ENCODE measurements around the gene PTPRD.

The PTPRD gene

DNA sequence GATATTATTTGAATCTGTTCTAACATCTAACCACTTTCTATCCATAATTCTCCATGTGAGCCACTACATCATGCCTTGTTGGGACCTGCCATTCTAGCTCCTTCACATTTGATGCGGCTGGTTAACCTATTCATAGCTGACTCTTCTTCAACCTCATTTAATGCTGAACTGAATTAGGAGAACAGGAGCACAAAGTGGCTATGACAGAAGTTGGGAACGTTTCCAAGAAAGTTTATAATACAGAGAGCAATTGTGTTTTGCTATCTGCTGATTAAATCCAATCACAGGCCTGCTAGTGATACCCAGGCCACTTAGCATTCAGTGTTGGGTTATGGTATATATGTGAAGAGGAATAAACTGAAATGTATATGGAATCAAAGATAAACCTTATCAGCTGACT lies 440.3 kb downstream of the PTPRD start:
- no peak for DNase-seq (ENCODE audit: low spot score)

DNA sequence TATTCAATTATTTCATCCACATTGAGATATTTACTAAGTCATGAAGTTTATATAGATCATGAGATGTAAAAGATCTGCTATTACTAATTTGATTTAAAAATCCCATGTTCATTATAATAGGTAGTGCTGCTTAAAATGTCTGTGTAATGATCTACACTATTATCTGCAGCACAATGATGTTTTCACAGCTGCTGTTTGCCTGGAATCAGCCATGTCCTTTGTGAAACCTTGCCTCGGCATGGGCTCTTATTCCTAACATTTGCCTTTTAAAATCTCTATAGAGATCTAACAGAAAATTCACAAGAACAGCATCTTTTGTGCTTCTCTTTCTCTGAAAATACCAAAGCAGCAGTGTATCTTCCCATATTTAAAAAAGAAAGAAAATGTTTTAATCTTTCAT lies 444.6 kb downstream of the PTPRD start:
- DNase-seq (ENCODE audit: low spot score): no peak

DNA sequence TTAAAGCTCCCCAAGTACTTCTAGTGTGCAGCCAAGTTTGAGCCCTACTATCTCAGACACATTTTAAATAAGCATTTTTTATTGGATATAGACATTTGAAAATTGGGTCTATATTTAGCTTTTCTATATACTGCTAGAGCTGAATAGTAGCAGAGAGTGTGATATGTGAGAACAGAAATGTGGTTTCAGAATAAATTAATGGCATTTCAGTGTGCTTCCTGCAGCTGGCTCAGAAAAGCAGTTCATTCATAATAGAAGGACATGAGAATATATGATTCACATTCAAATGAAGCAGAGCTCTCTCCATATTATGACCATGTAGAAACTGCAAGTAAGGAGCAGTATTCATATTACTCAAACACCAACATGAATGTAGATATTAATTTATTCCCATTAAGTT lies 464.0 kb downstream of the PTPRD start:
- DNase-seq (ENCODE audit: low spot score): no peak

DNA sequence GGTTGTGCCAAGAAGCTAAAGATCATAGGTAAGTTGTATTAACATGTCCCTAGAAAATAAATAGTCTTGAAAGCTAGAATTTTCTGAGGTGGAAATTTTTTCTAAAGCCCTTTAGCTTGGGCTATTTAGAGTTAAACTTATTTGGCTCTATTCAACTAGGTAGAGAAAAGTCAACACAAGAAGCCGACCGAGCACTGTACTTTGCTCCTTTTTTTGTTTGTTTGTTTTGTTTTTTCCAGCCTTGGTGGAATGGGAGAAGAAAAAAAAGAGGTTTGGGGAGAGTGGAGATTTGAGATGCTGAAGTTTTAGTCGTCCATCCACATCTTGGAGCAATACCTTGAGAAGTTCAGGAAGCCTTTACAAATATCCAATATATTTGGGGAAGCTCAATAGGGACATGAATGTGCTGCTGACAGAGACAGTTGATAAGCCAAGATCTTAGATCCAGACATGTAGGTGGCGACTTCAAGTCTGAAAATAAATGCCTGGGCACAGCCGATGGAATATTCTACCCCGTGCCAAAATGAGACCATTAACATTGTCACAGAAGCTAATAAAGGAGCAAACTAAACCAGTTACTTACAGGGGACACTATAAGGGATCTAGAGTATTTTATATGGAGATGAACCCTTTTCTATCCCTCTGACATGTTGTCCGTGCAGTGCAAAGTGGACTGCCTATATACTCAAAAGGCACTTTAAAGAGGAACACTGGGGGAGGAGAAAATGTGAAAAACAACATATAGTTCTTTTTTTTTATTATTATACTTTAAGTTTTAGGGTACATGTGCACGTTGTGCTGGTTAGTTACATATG lies 466.1 kb downstream of the PTPRD start:
- DNase-seq (ENCODE audit: low spot score): no peak

DNA sequence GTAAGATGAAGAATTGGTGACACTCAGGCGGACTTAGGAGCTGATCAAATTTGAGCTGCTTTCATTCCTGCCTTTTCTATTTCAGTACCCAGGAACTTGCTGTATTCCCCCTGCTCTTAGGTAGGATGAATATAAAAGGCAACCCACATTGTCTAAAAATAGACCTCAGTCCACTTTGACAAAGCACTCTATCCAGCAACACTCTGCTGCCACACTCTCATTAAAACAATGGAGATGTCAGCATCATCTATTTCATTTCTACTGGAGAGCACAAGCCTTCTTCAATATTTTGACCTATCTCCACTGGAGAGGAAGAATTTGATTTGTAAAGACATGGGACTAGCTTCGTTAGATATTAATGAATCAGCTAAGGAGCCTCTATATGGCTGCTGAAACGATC lies 468.4 kb downstream of the PTPRD start:
- no peak for DNase-seq (ENCODE audit: low spot score)

DNA sequence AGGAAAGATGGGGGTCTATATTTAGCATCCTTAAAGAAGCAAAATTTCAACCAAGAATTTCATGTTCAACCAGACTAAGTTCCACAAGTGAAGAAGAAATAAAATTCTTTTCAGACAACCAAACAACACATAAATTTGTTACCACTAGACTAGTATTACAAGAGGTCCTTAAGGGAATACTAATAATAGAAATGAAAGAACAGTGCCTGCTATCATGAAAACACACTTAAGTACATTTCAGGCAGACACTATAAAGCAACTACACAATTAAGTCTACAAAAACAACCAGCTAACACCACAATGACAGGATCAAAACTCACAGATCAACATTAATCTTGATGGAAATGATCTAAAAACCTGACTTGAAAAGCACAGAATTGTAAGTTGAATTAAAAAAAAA lies 477.2 kb downstream of the PTPRD start:
- no peak for DNase-seq (ENCODE audit: low spot score)

DNA sequence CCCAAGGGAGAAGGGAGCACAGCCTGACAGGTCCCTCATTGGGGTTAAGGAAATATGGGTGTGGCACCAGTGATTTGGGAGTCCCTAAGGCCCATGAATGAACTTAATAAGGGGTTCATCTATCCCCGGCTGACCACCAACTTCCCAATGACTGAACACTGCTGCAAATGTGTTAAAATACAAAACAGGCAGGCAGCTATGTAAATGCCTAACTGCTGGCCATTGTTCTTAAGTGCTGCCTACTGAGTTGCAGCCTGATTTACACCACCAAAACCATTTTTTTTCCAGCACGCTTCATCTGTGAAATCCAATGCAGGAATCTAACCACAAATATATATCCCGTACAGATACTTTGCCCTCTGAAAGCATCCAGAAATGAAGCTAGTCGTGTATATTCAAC lies 478.5 kb downstream of the PTPRD start:
- no peak for DNase-seq (ENCODE audit: low spot score)

DNA sequence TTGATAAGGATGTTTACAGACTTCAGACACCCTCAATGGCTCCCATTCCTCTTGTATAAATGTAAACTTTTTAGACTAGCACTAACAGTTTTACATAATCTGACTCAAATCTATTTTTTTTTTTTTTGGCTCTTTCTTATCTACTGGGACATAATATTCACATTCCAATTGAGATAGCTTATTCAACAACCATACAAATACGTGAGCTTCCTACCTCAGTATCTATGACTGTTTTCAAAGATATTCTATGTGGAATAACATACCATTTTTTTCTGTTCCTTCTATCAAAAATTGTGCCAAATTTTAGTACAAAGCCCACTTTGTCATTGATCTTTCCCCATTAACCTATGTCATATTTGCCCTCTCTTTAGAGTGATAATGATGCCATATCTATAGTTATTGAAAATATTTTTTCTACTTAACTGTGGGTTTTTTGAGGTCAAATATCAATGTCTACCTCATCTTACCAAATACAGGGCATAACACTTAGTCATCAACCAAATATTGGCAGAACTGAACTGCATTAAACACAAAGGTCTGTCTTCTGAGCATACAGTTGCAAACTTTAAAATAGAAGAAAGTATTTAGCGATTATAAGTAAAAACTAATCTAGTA lies 482.6 kb downstream of the PTPRD start:
- DNase-seq (ENCODE audit: low spot score): no peak

DNA sequence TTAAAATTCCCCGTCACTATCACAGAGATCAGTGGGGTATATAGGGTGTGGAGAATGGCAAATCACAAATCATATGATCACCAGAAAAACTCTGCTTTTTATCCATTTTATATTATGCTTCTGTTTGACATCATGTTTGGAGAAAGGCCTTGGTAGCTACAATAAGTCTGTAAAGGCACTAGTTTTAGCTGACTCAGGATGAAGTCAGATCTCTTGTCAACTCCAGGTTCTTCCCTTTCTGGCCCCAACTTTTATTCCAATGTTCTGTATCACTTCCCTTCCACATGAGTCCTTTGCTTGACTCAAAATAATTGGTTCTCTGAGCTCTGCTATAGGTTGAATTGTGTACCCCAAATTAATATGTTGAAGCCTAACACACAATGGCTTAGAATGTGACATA lies 484.9 kb downstream of the PTPRD start:
- no peak for DNase-seq (ENCODE audit: low spot score)

DNA sequence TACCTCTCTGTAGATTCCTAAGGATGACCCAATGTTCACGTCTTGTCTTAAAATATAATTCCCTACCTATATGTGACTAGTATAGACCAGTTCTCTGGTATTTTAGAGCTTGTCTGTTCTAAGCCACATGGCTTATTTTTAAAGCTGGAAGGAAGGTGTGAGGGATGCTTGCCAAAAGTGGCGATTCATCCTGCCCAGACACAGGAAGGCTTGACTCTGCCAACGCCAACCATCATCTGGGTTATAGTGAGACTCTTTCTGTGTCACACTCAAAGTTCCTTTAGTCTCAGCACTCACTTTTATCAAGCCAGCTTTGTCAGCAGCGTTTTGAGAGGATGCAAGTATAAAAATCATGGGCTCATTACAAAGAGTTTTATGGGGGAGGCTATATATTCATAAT lies 500.0 kb downstream of the PTPRD start:
- no peak for DNase-seq (ENCODE audit: low spot score)

DNA sequence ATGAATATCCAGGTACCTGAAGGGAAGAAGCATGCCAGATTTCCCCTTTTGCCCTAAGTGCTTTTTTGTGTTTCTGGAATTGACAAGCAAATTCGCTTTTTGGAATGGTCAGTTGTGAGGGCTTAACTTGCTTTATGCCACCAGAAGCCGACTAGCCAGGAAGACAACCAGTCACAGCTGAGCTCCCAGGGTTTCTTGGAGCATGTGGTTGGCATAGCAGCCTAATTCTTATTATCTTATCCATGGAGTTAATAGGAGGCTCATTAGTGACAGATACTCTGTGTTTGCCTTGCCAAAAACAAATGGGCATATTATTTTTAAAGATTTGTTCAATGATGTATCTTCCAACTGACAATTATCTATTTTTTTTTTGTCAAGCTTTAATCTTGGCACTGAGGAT lies 500.7 kb downstream of the PTPRD start:
- DNase-seq (ENCODE audit: low spot score): peak; percentile 4

DNA sequence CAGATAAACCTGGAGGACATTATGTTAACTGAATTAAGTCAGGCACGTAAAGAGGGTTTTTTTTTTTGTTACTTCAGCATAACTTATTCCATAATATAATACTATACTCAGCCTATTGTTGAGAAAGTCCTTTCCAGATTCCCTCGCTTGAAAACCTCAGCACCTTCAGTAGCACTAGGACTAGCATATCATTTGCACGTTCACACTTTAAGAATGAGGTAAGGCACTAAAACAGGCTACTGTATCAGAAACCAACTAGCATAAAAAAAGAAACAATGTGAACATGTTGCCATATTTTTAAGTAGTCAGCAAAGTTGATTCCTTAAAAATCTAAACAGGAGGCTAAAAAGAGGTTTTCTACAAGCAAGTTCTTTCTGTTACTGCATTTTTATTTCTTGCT lies 504.0 kb downstream of the PTPRD start:
- no peak for DNase-seq (ENCODE audit: low spot score)

DNA sequence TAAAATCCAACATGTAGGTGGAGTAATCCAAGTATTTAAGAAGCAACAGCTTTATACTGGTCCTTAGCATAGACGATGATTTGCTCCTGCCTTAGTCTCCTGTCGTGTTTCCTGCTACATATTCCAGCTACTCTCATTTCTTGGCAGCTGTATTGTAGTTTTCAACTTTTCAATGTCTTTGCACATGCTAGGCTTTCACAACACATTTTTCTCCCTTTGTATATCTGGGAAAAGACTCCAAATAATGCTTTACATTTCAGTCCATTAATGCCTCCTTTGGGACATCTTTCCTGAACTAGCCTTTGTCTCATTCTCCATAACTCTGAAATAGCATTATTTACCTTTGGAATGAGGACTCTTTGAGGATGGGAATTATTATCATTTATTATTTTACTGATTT lies 508.0 kb downstream of the PTPRD start:
- DNase-seq (ENCODE audit: low spot score): no peak

DNA sequence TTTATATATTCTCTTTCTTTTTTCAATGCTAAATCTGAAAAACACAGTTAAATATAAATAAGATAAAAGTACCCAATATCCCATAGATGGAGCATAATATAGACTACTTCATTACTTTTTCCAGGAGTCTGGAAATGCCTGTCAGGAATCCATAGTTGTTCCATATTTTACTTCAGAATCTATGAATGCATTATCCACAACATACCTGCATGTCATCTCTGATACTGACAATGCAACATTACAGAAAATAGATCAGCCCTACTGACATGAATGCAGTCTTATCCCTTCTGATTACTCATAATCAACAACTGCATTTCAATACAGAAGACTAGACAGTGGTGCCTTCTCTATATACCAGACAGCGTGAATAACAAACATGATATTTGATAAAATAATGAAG lies 517.6 kb downstream of the PTPRD start:
- DNase-seq (ENCODE audit: low spot score): no peak

DNA sequence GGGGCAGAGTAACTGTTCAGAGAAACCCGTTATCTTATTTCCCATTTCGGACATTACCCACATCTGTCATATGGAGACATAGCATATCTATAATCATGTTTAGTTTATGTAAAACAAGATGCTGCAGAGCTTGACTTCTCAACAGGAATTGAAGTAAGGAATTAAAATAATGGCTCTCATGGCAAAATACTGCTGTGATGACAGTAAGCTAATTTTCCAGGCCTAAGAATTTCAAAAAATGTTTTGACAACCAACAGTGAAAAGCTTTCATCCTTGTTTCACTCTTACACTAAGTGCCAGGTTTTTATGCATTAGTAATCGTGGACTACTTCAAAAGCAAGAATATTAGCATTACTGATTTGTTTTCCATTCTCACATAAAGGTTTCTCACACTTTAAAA lies 518.2 kb downstream of the PTPRD start:
- DNase-seq (ENCODE audit: low spot score): no peak

DNA sequence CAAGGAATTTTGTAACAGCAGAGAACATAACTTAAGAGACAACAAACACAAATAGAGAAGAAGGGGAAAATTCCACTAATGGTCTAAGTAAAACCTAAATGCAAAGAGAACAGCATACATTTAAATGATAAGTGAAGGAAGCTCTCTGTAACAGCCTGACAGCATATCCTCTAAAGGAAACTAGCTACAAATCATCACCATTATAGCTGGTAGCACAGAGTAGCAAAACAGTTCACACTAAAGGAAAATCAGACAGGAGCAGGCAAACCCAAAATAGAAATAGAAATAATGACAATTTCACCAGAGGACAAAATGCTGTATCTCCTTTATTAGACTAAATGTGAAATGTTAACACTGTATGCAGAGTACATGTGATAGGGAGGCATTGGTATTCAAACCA lies 532.8 kb downstream of the PTPRD start:
- no peak for DNase-seq (ENCODE audit: low spot score)

DNA sequence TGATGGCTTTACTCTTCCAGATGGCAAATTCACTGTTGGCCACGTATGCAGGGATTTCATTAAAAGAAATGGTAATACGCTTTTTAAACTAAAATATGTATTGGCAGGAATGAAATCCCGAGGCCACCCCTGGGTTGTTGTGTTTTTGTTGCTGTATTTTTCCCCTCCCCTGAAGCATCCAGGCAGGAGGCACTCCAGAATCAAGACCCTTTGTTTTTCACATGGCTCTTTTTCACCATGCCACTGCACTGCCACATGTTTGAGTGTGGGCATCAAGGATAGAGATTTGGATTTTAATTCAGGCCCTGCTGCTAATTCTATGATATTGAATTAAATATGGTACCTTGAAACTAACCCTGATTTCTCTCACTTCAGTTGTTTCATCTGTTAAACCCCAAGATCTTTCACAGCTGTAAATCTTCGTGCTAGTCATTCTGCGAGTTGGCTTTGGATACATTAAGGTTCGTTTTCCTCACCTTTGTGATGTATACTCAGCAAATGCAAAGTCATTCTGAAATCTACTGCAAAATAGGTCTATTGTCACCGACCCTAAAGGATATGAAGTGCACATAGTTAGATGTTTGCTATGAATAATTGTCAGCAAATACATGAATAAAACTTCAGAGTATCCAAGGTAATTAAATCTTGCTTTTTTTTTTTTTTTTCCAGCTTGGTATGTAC lies 533.4 kb downstream of the PTPRD start:
- no peak for DNase-seq (ENCODE audit: low spot score)

DNA sequence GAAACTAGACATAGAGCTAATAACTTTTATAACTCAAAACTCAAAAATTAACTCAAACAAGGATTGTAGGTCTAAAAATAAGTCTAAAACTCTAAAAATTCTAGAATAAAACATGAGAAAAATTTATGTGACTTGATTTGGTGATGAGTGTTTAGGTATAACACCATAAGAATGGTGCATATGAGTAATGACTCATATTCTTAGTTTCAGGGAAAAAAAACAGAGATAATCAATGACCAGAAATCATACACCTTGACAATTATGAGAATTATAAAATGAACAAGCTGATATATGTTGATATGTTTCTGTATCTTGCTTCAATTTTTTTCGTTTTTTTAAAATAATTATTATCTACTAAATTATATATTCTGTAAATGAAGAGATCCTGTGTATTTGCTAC lies 541.2 kb downstream of the PTPRD start:
- DNase-seq (ENCODE audit: low spot score): no peak

DNA sequence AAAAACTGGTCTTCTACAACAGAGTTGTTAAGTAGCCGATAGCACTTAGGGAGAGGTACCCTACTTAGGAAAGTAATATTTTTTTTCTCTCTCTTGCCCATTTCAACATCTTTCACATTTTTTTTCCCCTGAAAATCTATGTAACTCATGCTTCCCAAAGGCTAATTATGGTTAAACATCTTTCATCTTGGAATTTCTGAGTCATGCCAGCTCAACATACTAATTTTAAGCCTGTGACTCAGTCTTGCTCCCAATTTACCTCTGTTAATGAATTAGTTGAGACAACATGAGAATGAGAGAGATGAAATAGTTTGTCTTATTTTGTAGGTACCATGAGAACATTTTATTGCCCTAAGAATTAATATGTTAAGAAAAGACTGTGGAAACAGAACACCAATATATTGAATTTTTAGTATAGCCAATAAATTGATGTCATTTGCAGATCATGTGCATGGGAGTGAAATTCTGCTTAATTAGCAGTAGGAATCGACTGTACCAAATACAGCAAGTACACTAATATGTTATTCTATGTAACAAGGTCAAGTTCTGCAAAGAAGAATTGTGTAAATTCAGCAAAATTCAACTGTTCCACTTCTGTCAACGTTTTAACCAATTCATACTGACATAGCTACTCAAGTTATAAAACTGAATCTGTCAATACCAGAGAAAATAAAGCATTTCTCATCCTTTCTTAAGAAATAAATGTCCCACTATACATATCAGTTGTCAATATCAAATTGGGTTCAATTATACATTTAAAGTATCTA lies 550.0 kb downstream of the PTPRD start:
- DNase-seq (ENCODE audit: low spot score): no peak

DNA sequence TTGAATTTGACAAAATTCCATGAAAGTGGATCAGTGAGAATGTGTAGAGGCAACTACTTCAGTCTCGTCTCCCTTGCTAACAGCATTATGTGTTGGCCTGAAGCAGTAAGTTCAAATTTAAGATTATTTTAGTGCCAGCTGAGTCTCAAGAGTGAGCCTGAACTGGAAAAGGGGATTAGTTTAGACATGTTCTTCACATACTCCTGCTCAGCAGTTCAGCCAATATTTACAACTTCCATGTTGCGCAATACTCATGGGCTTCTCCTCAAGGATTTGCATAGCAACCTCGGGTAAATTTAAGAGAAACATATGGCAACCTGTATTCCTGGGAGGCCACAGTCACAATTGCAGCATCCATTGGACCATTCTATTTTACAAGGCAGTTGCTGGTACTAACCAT lies 553.8 kb downstream of the PTPRD start:
- DNase-seq (ENCODE audit: low spot score): no peak

DNA sequence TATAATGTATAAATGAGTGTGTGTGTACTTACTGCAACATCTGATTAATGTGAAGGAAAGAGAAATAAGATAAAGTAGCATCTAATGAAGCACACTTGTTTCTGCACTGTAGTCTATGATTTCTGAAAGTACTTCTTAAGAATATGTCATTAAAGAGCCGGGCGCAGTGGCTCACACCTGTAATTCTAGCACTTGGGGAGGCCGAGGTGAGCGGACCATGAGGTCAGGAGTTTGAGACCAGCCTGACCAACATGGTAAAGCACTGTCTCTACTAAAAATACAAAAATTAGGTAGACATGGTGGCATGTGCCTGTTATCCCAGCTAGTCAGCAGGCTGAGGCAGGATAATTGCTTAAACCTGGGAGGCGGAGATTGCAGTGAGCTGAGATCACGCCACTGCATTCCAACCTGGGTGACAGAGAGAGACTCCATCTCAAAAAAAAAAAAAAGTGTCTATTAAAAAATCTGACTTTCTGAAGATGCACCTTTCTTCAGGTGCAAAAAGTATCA lies 556.9 kb downstream of the PTPRD start:
- no peak for DNase-seq (ENCODE audit: low spot score)

DNA sequence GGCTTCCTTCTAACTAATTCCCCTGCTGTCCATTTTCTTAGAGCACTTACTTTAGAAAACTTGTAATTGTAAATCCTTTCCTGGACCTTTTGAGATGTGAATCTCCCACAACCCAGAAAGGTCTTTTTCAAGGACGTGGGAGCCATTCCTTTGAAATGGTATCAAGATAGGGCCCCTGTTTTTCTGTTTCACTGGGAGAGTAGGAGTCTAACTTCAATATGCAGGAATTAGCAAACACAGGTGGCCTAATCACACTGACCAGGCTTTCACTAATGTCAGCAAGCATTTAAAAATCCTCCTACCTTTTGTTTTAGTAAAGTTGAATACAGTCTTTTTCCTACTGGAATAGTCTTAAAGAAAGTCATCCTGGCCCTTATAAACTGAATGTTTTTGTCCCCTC lies 558.3 kb downstream of the PTPRD start:
- DNase-seq (ENCODE audit: low spot score): no peak

DNA sequence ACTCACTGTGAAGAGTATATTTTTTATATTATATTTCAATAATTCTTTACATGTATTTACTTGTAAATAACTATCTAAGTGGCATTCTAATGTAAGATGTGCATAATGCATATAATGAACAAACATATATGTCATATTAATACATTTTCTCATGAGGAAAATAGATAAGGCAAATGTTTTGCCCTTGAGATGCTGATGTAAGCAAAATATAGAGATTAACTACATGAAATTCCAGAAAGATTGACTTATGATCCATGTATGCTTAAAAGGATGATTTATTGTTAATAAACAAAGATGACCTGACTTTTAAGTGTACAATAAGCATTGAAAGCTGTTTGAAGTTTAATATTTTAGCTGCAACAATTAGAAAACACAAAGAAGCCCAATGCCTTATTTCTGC lies 559.9 kb downstream of the PTPRD start:
- no peak for DNase-seq (ENCODE audit: low spot score)
